ENCODE measurements around the gene DRAM1. TPM values are rescaled to one million over a fixed set of nuclear protein-coding genes. Genes with fewer than 3 reads are reported as not detected.

Gene DRAM1
- total and polyA plus RNA-seq, 2 of the 4 experiments (the other 2 are of a cell fraction): 20.0 to 27.2 TPM

DNA sequence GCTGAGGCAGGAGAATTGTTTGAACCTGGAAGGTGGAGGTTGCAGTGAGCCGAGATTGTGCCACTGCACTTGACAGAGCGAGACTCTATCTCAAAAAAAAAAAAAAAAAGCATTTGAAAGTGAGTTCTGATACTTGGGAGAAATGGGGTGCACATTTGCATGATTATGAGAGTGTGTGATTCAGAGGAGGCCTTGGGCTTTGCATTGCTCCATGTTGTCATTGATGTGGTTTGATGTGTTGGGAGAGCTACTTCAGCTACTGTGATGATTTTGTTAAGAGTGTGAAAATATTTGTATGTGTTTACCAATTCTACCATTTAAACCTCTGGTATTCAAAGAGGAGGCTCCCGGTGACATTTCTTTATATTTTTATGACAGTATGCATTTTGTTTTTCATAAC, 24.4 kb downstream of the DRAM1 start:
- dilution Hi-C loops (cut with HindIII; ENCODE audit: low sequenced_read_pairs, unreplicated experiment): no loop called here
- H3K27me3 ChIP-seq (ENCODE audit: control insufficient read depth, insufficient read depth, low read length): no peaks in the 10 kb centered on the region
- CTCF ChIA-PET: interaction anchor here (1.1 kb wide), 1 partner anchor 10 kb away, joined by 3 read pairs; no protein-coding TSS in a partner anchor
- no peak overlapping the region for H4K5ac ChIP-seq (ENCODE audit: low read depth, low read length)
- ATAC-seq (ENCODE audit: low read depth): no peak
- H4K20me1 ChIP-seq (ENCODE audit: insufficient read depth, low read length): no peaks in the 10 kb centered on the region
- no peak overlapping the region for H2BK15ac ChIP-seq (ENCODE audit: low read depth, low read length)
- H2AFZ ChIP-seq (replicated peaks; ENCODE audit: low read length, poor library complexity): no peak overlapping the region
- no peak overlapping the region for H3K4ac ChIP-seq (ENCODE audit: low read depth, low read length)
- no peak overlapping the region for H3K14ac ChIP-seq (replicated peaks; ENCODE audit: low read depth, low read length)
- no peak overlapping the region for H4K8ac ChIP-seq (ENCODE audit: low read depth in 2 of 2, low read length in 2 of 2)
- no peaks in the 10 kb centered on the region for H3K9me3 ChIP-seq (ENCODE audit: control insufficient read depth, insufficient read depth, low read length)
- POLR2A ChIA-PET (ENCODE audit: unreplicated experiment): no interaction called here
- H2AK5ac ChIP-seq (ENCODE audit: low read depth, low read length): no peak overlapping the region
- H3K79me1 ChIP-seq (ENCODE audit: low read depth in 1 of 2, low read length in 2 of 2): peaks cover 23 to 47% of the 10 kb centered on the region in 2 experiments
- H2BK20ac ChIP-seq (ENCODE audit: low read depth, low read length): no peak overlapping the region
- no CpG with 5 or more reads among the region's 3 CpGs for WGBS, 2 experiments (ENCODE audit: extremely low coverage in 2 of 2, insufficient read length in 1 of 2)
- no TSS peak for BruUV-seq (replicated peaks)
- H3K9ac ChIP-seq (ENCODE audit: low read depth, low read length): no peak overlapping the region
- H3K4me1 ChIP-seq (ENCODE audit: control insufficient read depth, insufficient read depth, low read length): no peaks in the 10 kb centered on the region
- peaks cover 3% of the 10 kb centered on the region; the same call in 1 of the 2 replicates for H3K9me1 ChIP-seq (ENCODE audit: insufficient read depth, low read length)
- peaks cover 35% of the 10 kb centered on the region for H3K36me3 ChIP-seq (ENCODE audit: control insufficient read depth, insufficient read depth, low read length)
- no peak overlapping the region for H3K4me2 ChIP-seq (ENCODE audit: low read depth, low read length)
- intact Hi-C loops (cut with micrococcal nuclease): no loop called here
- no peak overlapping the region for H2BK120ac ChIP-seq (ENCODE audit: low read depth, low read length)
- TF ChIP-seq POLR2A (IDR thresholded peaks at IDR 0.05; ENCODE audit: low read depth, low read length): no peak
- TF ChIP-seq RAD21 (IDR thresholded peaks at IDR 0.05; ENCODE audit: low read length): no peak
- TF ChIP-seq CHD1 (IDR thresholded peaks at IDR 0.05; ENCODE audit: low read depth, low read length): no peak
- no peak for TF ChIP-seq BHLHE40 (IDR thresholded peaks at IDR 0.05; ENCODE audit: low read depth, low read length)
- TF ChIP-seq MXI1 (IDR thresholded peaks at IDR 0.05; ENCODE audit: borderline replicate concordance, low read depth, low read length): no peak
- TF ChIP-seq RCOR1 (IDR thresholded peaks at IDR 0.05; ENCODE audit: insufficient replicate concordance, low read length): no peak
- TF ChIP-seq MAZ (IDR thresholded peaks at IDR 0.05; ENCODE audit: borderline replicate concordance, low read depth, low read length): no peak
- no peak for TF ChIP-seq SMC3 (IDR thresholded peaks at IDR 0.05; ENCODE audit: low read depth, low read length)
- no peak for TF ChIP-seq FOS (IDR thresholded peaks at IDR 0.05; ENCODE audit: low read depth, low read length)
- TF ChIP-seq, protein P1, sequence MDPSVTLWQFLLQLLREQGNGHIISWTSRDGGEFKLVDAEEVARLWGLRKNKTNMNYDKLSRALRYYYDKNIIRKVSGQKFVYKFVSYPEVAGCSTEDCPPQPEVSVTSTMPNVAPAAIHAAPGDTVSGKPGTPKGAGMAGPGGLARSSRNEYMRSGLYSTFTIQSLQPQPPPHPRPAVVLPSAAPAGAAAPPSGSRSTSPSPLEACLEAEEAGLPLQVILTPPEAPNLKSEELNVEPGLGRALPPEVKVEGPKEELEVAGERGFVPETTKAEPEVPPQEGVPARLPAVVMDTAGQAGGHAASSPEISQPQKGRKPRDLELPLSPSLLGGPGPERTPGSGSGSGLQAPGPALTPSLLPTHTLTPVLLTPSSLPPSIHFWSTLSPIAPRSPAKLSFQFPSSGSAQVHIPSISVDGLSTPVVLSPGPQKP (IDR thresholded peaks at IDR 0.05; ENCODE audit: borderline replicate concordance, low read depth, low read length): no peak
- no peak for TF ChIP-seq NFE2L2 (IDR thresholded peaks at IDR 0.05; ENCODE audit: low read depth, low read length)
- TF ChIP-seq, protein P2, sequence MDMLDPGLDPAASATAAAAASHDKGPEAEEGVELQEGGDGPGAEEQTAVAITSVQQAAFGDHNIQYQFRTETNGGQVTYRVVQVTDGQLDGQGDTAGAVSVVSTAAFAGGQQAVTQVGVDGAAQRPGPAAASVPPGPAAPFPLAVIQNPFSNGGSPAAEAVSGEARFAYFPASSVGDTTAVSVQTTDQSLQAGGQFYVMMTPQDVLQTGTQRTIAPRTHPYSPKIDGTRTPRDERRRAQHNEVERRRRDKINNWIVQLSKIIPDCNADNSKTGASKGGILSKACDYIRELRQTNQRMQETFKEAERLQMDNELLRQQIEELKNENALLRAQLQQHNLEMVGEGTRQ (IDR thresholded peaks at IDR 0.05; ENCODE audit: low read depth, low read length): no peak
- TF ChIP-seq MAFK (IDR thresholded peaks at IDR 0.05; ENCODE audit: low read depth, low read length): no peak
- TF ChIP-seq RFX5 (IDR thresholded peaks at IDR 0.05; ENCODE audit: low read depth, low read length): no peak
- TF ChIP-seq, protein P3, sequence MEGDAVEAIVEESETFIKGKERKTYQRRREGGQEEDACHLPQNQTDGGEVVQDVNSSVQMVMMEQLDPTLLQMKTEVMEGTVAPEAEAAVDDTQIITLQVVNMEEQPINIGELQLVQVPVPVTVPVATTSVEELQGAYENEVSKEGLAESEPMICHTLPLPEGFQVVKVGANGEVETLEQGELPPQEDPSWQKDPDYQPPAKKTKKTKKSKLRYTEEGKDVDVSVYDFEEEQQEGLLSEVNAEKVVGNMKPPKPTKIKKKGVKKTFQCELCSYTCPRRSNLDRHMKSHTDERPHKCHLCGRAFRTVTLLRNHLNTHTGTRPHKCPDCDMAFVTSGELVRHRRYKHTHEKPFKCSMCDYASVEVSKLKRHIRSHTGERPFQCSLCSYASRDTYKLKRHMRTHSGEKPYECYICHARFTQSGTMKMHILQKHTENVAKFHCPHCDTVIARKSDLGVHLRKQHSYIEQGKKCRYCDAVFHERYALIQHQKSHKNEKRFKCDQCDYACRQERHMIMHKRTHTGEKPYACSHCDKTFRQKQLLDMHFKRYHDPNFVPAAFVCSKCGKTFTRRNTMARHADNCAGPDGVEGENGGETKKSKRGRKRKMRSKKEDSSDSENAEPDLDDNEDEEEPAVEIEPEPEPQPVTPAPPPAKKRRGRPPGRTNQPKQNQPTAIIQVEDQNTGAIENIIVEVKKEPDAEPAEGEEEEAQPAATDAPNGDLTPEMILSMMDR (conservative IDR thresholded peaks at IDR 0.05; ENCODE audit: low read depth, low read length): no peak
- no peak for TF ChIP-seq CEBPB (IDR thresholded peaks at IDR 0.05; ENCODE audit: low read depth, low read length)
- no peak overlapping the region for H4K91ac ChIP-seq (ENCODE audit: insufficient read depth, low read depth, low read length)
- H3K56ac ChIP-seq (ENCODE audit: extremely low read depth, insufficient read depth, low read length): no peak overlapping the region
- no peak overlapping the region for H2BK5ac ChIP-seq (ENCODE audit: low read depth, low read length, poor library complexity, severe bottlenecking)
- in situ Hi-C loops (cut with MboI; ENCODE audit: low sequenced_read_pairs): no loop called here
- no peak overlapping the region for H3K27ac ChIP-seq (ENCODE audit: insufficient read depth, low read length)
- H3K23ac ChIP-seq (ENCODE audit: low read depth, low read length): no peak overlapping the region
- H3K18ac ChIP-seq (ENCODE audit: low read depth, low read length): no peak overlapping the region
- no peak for DNase-seq
- no peak overlapping the region for H2AK9ac ChIP-seq (replicated peaks; ENCODE audit: low read depth, low read length, poor library complexity)
- H3K4me3 ChIP-seq (ENCODE audit: insufficient read depth, low read depth, low read length): no peak overlapping the region

Data from IMR-90 (cell line).